Thyroid gland (tissue), 4 donors: Measurements from ENCODE around the gene SEPSECS. TPM values are rescaled to one million over a fixed set of nuclear protein-coding genes. Genes with fewer than 3 reads are reported as not detected.

Experiments
- DNase-seq, 2 donors: peaks; one replicate each; pipeline ENCODE4 v3.0.0-alpha.2; 2019
- H3K27ac ChIP-seq, 3 donors: fragments of 200-600 bp; sonication (generic); 1 replicate in 2 of 3; 2 replicates in 1 of 3; pipeline ENCODE4 v1.5.1; 2016 to 2019; ENCODE audit warnings: mild to moderate bottlenecking in 1 of 3, moderate library complexity in 1 of 3
- H3K27me3 ChIP-seq: fragments of 200-600 bp; sonication (generic); one replicate; pipeline ENCODE4 v1.5.1; 2019
- H3K36me3 ChIP-seq, 2 donors: fragments of 200-600 bp; sonication (generic); one replicate each; pipeline ENCODE4 v1.5.1; 2016 to 2019
- H3K4me1 ChIP-seq, 2 donors: fragments of 200-600 bp; sonication (generic); one replicate each; pipeline ENCODE4 v1.5.1; 2017 to 2019
- H3K4me3 ChIP-seq, 3 donors: fragments of 200-600 bp; sonication (generic); replicated peaks in 1 of 3; 1 replicate in 2 of 3; 2 replicates in 1 of 3; pipeline ENCODE4 v1.5.1; 2016; ENCODE audit warnings: mild to moderate bottlenecking in 1 of 3
- H3K9me3 ChIP-seq: fragments of 200-600 bp; sonication (generic); one replicate; pipeline ENCODE4 v1.5.1; 2017
- POLR2A ChIP-seq, 2 donors: fragments of 450-650 bp; IDR thresholded peaks; one replicate each; pipeline ENCODE4 v1.6.1; 2017; ENCODE audit warnings: antibody characterized with exemption in 2 of 2, mild to moderate bottlenecking in 2 of 2, moderate library complexity in 1 of 2
- WGBS, 2 donors: methylation state at CpG; one replicate each; pipeline ENCODE4 v1.1.5; 2017; 5-methylcytosine and 5-hydroxymethylcytosine counted together
- intact Hi-C: fragments of 100-400 bp; cut with DNase I; formaldehyde crosslinking; loops from one replicate; pipeline ENCODE4 v1.15.1; 2023
- total RNA-seq, 4 donors: library from RNA; depleted of rRNA; stranded (reverse); fragments of >200 nt; gene quantifications; one replicate each; pipeline ENCODE4 v1.2.3, GENCODE V29; 2016
- TF ChIP-seq, protein P1 (sequence below), 6 experiments: fragments of 200-600 bp in 3 of 6; fragments of 450-650 bp in 3 of 6; sonication (generic) in 3 of 6; IDR thresholded peaks; one replicate each; pipeline ENCODE4 v1.5.1; 2016 to 2019; ENCODE audit warnings: antibody characterized with exemption in 6 of 6, mild to moderate bottlenecking in 2 of 6, inconsistent platforms in 1 of 6, moderate library complexity in 1 of 6

SEPSECS gene
- 10 to 100 TPM in 3 of 4 donors, 1 to 10 TPM in 1; 9.2 to 22.3 (median 13.5) TPM for total RNA-seq

DNA sequence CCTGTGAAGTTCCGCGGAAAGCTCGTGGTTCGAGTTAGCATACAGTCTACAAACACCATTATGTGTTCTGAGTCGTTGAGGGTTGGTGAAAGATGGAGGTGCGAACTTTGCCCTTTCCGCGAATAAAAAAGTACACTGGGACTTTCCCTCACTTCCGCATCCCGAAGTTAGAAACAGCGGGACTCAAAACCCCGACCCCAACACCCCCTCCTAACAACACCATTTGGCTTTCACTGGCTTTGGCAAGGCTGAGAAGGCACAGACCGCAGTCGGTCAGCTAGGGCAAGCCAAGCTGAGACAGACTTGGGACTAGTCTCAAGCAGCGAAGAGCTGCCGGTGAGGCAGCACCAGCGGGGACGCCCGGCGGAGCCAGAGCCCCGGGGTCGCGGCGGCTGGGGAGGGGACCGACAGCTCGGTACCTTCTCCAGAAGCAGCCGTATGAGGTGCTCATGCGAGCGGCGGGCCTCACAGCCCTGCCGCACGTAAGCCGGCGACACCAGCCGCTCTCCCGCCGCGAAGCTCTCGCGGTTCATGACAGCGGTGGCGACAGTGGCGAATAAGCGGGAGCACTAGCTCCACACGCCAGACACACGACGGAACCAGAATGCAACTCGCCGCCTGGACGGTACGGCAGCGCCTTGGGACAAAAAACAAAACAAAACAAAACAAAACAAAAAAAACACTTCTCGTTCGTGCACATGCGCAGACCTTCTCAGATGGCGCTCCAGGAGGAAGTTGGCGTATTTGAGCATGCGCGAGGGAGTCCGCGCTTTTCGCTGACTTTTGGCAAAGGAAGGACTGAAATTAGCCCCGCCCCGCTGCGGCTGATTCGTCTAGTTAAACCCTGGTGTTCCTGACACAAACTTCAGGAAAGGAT lies at the start of gene SEPSECS:
SEPSECS (minus strand) TSS at position 613 of the 877 bp plus-strand sequence; CDS start at position 533, 80 bp downstream.
- Histone ChIP-seq H3K4me1 (peaks cover 13 to 22% of the 10 kb centered on the region in 2 donors), H3K36me3 (no peaks in the 10 kb centered on the region), H3K4me3 (peak within 1 kb of the TSS; percentile 79 to 99 (median 88)), H3K27me3 (no peaks in the 10 kb centered on the region), H3K9me3 (no peaks in the 10 kb centered on the region), H3K27ac (peak within 1 kb of the TSS; percentile 86 to 93 (median 90))
- intact Hi-C loops: loop anchor here (10.0 kb wide), 1 partner anchor 145 kb away; no protein-coding TSS in a partner anchor
- DNase-seq: peak; percentile 99 to 100
- WGBS, 2 donors: 1% methylated on average over 50 to 61 of the region's 66 CpGs
- TF ChIP-seq, protein P1, sequence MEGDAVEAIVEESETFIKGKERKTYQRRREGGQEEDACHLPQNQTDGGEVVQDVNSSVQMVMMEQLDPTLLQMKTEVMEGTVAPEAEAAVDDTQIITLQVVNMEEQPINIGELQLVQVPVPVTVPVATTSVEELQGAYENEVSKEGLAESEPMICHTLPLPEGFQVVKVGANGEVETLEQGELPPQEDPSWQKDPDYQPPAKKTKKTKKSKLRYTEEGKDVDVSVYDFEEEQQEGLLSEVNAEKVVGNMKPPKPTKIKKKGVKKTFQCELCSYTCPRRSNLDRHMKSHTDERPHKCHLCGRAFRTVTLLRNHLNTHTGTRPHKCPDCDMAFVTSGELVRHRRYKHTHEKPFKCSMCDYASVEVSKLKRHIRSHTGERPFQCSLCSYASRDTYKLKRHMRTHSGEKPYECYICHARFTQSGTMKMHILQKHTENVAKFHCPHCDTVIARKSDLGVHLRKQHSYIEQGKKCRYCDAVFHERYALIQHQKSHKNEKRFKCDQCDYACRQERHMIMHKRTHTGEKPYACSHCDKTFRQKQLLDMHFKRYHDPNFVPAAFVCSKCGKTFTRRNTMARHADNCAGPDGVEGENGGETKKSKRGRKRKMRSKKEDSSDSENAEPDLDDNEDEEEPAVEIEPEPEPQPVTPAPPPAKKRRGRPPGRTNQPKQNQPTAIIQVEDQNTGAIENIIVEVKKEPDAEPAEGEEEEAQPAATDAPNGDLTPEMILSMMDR (IDR thresholded peaks at IDR 0.05): peak in 2 of 6 experiments; percentile 22 to 27
- TF ChIP-seq POLR2A (IDR thresholded peaks at IDR 0.05): peak in 1 of 2 donors; percentile 93

DNA sequence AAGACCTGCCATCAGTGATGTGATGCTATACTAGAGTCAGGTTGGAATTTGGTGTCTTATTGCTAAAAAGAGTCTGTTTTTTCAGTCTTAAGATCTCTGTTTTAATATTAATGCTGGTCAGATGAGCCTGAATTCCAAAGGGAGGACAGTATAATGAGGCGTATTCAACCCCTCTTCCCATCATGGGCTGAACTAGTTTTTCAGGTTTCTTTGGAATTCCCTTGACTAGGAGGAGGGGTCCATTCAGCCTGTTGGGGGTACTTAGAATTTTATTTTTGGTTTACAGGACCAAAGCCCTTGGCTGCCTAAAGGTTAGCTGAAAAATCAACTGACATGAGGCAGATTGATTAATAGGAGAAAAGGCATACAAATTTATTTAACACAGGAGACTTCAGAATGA lies 49.5 kb upstream of the SEPSECS start:
- DNase-seq: no peak
- Histone ChIP-seq H3K27me3 (no peaks in the 10 kb centered on the region), H3K4me1 (no peaks in the 10 kb centered on the region), H3K27ac (no peak overlapping the region), H3K9me3 (no peaks in the 10 kb centered on the region), H3K4me3 (no peak overlapping the region), H3K36me3 (no peaks in the 10 kb centered on the region)
- 50 to 65% methylated on average over 1 of the region's 1 CpG for WGBS, 2 donors
- TF ChIP-seq, protein P1 (IDR thresholded peaks at IDR 0.05): no peak
- TF ChIP-seq POLR2A (IDR thresholded peaks at IDR 0.05): no peak
- intact Hi-C loops: no loop called here

DNA sequence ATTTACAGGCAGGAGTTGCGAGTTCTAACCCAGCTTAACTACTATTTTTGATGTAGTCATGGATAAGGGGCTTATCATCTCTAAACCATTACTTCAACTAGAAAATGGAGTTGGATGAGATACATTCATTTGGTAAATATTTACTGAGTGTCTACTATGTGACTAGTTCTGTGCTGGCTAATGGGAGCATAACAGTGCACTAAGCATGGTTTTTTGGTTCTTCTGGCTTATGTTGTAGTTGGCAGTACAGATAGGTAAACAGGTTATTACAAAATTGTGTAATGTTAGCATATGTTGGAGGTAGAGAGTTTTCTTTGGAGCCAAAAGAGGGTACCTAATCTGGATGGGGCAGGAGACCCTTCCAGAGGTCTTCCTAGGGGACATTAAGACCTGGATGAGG lies 47.7 kb upstream of the SEPSECS start:
- 93 to 96% methylated on average over 1 of the region's 1 CpG for WGBS, 2 donors
- DNase-seq: no peak
- Histone ChIP-seq H3K4me3 (no peak overlapping the region), H3K4me1 (no peaks in the 10 kb centered on the region), H3K9me3 (no peaks in the 10 kb centered on the region), H3K36me3 (no peaks in the 10 kb centered on the region), H3K27me3 (no peaks in the 10 kb centered on the region), H3K27ac (no peak overlapping the region)
- intact Hi-C loops: no loop called here
- TF ChIP-seq, protein P1 (IDR thresholded peaks at IDR 0.05): no peak
- TF ChIP-seq POLR2A (IDR thresholded peaks at IDR 0.05): no peak

DNA sequence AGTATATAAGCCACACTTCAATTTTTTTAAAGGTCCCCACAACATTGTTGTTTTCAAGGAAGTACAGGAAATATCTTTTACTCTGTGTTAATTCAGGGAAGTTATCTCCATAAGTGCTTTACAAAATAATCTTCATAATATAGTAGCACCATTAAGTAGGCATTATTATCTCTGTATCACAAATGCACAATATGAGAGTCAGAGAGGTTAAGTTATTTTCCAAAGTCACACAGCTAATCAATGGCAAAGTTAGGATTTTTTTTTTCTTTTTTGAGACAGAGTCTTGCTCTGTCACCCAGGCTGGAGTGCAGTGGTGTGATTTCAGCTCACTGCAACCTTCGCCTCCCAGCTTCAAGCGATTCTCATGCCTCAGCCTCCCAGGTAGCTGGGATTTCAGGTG lies 38.5 kb upstream of the SEPSECS start:
- intact Hi-C loops: no loop called here

More for the DNA sequence above, 38.5 kb upstream of the SEPSECS start:
- Histone ChIP-seq H3K27me3 (no peaks in the 10 kb centered on the region), H3K27ac (no peak overlapping the region), H3K36me3 (no peaks in the 10 kb centered on the region), H3K9me3 (no peaks in the 10 kb centered on the region), H3K4me3 (no peak overlapping the region), H3K4me1 (no peaks in the 10 kb centered on the region)
- TF ChIP-seq, protein P1 (IDR thresholded peaks at IDR 0.05): no peak
- no peak for TF ChIP-seq POLR2A (IDR thresholded peaks at IDR 0.05)
- WGBS, 2 donors: 98 to 100% methylated on average over 2 of the region's 2 CpGs
- no peak for DNase-seq
